SU-DHL-6 (cell line): ENCODE results near the gene COL4A1.

Experiments
- CTCF ChIP-seq: fragments of 200-600 bp; sonication (generic); IDR thresholded peaks from one replicate; pipeline ENCODE4 v1.5.1; 2017; ENCODE audit warnings: antibody characterized with exemption, mild to moderate bottlenecking, low read length, moderate library complexity; ENCODE audit not compliant: insufficient read depth, poor library complexity, severe bottlenecking
- EZH2phosphoT487 ChIP-seq: fragments of 200-600 bp; sonication (generic), shearing (Covaris generic); conservative IDR thresholded peaks from 2 replicates; pipeline ENCODE4 v1.6.1; 2018; ENCODE audit warnings: mild to moderate bottlenecking, antibody characterized with exemption, low read length, moderate library complexity, mixed read lengths

GRCh38 chr13:110214637-110215036 is 92.3 kb downstream of the COL4A1 start:
- TF ChIP-seq CTCF (no peak), EZH2phosphoT487 (no peak)
